Measurements from ENCODE around the gene PTBP1.

Gene PTBP1

DNA sequence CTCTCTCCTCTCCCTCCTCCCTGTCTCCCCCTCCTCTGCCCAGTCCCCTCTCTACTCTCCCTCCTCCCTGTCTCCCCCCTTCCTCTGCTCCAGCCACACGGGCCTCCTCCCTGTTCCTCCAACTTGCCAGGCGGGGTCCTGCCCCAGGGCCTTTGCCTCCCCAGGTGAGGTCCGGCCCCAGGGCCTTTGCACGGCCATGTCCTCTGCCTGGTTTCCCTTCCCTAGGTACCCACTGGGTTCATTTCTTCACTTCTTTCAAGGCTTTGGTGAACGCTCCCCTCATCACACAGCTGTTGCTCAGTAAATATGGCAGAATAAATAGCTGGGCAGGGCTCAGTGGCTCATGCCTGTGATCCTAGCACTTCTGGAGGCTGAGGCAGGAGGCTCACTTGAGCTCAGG, 25.2 kb upstream of the PTBP1 start:
- Histone ChIP-seq H2AFZ (ENCODE audit: low read length) (no peak overlapping the region), H3K36me3 (ENCODE audit: insufficient read depth, low read length) (no peaks in the 10 kb centered on the region), H3K9me3 (ENCODE audit: low read length) (no peaks in the 10 kb centered on the region), H3K4me2 (ENCODE audit: low read length) (no peak overlapping the region), H3K4me1 (ENCODE audit: insufficient read depth, low read length, severe bottlenecking) (no peaks in the 10 kb centered on the region), H3F3A (ENCODE audit: insufficient read depth, low read length) (no peaks in the 10 kb centered on the region), H3K27ac (ENCODE audit: low read depth, low read length, poor library complexity, severe bottlenecking) (no peak overlapping the region), H3K27me3 (ENCODE audit: insufficient read depth, low read length) (no peaks in the 10 kb centered on the region; the same call in 1 of the 2 replicates), H3K4me3 (ENCODE audit: low read depth, low read length, poor library complexity, severe bottlenecking) (no peak overlapping the region), H3K79me2 (ENCODE audit: insufficient read depth, low read length) (no peaks in the 10 kb centered on the region), H3K9me2 (ENCODE audit: low read depth, low read length) (no peaks in the 10 kb centered on the region), H3K9ac (ENCODE audit: low read length) (no peak overlapping the region), H4K20me1 (ENCODE audit: insufficient read depth, low read length) (no peaks in the 10 kb centered on the region)
- TF ChIP-seq, protein P1, sequence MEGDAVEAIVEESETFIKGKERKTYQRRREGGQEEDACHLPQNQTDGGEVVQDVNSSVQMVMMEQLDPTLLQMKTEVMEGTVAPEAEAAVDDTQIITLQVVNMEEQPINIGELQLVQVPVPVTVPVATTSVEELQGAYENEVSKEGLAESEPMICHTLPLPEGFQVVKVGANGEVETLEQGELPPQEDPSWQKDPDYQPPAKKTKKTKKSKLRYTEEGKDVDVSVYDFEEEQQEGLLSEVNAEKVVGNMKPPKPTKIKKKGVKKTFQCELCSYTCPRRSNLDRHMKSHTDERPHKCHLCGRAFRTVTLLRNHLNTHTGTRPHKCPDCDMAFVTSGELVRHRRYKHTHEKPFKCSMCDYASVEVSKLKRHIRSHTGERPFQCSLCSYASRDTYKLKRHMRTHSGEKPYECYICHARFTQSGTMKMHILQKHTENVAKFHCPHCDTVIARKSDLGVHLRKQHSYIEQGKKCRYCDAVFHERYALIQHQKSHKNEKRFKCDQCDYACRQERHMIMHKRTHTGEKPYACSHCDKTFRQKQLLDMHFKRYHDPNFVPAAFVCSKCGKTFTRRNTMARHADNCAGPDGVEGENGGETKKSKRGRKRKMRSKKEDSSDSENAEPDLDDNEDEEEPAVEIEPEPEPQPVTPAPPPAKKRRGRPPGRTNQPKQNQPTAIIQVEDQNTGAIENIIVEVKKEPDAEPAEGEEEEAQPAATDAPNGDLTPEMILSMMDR (IDR thresholded peaks at IDR 0.05; ENCODE audit: low read length) = no peak
- TF ChIP-seq EZH2 (IDR thresholded peaks at IDR 0.05; ENCODE audit: borderline replicate concordance, low read length) = no peak

DNA sequence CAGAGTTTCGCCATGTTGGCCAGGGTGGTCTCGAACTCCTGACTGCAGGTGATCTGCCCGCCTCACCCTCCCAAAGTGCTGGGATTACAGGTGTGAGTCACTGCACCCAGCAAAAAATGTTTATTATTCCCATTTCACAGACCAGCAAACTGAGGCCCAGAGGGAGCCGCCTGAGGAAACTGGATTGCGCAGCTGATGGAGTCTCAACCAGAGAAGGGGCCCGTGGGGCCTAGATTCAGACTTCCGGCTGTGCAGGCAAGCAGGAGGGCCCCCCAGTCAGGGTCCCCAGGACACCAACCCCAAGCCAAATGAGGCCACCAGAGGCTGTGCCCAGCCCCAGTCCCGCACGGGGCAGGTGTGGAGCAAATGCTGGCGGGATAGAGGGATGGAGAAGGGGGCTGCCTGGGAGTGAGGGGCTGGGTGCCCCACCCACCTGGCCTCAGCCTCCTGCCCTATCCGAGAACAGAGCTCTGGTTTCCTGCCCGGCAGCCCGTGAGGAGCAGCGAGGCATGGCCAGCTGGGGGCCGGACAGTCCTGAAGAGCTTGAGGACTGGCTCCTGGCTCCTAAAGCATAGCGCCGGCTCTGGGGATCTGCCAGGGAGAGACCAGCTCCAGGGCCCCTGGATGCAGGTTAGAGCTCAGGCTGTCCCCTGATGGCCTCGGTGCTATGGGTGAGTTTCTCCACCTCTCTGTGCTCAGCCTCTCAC, 24.4 kb upstream of the PTBP1 start:
- H3K4me3 ChIP-seq (ENCODE audit: low read depth, low read length, poor library complexity, severe bottlenecking) = no peak overlapping the region
- no peaks in the 10 kb centered on the region for H3K79me2 ChIP-seq (ENCODE audit: insufficient read depth, low read length)
- H3K9me2 ChIP-seq (ENCODE audit: low read depth, low read length) = no peaks in the 10 kb centered on the region
- H3K36me3 ChIP-seq (ENCODE audit: insufficient read depth, low read length) = no peaks in the 10 kb centered on the region
- no peaks in the 10 kb centered on the region for H3K4me1 ChIP-seq (ENCODE audit: insufficient read depth, low read length, severe bottlenecking)
- H3K27me3 ChIP-seq (ENCODE audit: insufficient read depth, low read length) = no peaks in the 10 kb centered on the region; the same call in 1 of the 2 replicates
- H3F3A ChIP-seq (ENCODE audit: insufficient read depth, low read length) = no peaks in the 10 kb centered on the region
- no peak overlapping the region for H3K4me2 ChIP-seq (ENCODE audit: low read length)
- TF ChIP-seq, protein P1 (IDR thresholded peaks at IDR 0.05; ENCODE audit: low read length) = no peak
- TF ChIP-seq EZH2 (IDR thresholded peaks at IDR 0.05; ENCODE audit: borderline replicate concordance, low read length) = no peak
- H2AFZ ChIP-seq (ENCODE audit: low read length) = no peak overlapping the region
- H3K9me3 ChIP-seq (ENCODE audit: low read length) = no peaks in the 10 kb centered on the region
- no peak overlapping the region for H3K27ac ChIP-seq (ENCODE audit: low read depth, low read length, poor library complexity, severe bottlenecking)
- H4K20me1 ChIP-seq (ENCODE audit: insufficient read depth, low read length) = no peaks in the 10 kb centered on the region
- no peak overlapping the region for H3K9ac ChIP-seq (ENCODE audit: low read length)

DNA sequence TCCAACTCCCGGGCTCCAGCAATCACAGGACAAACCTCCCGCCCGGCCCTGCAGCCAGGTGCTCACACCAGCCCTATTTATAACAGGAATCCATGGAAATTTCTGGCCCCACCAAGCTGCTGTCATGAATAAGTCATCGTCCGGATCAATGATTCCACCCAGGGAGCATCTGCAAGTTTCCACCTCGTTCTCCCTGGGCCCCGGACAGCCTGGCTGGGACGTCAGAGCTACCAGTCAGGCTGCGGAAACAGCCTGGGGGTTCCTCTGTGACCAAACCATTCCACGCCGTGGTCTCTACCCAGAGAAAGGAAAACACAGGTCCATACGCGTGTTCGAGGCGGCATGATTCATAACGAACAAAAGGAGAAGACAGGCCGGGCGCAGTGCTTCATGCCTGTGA, 20.7 kb upstream of the PTBP1 start:
- Histone ChIP-seq H3K4me2 (ENCODE audit: low read length) (no peak overlapping the region), H3K9me3 (ENCODE audit: low read length) (no peaks in the 10 kb centered on the region)

More for the DNA sequence above, 20.7 kb upstream of the PTBP1 start:
- Histone ChIP-seq H3K9ac (ENCODE audit: low read length) (no peak overlapping the region), H3K27me3 (ENCODE audit: insufficient read depth, low read length) (peaks cover 4% of the 10 kb centered on the region; the same call in 1 of the 2 replicates), H2AFZ (ENCODE audit: low read length) (no peak overlapping the region), H4K20me1 (ENCODE audit: insufficient read depth, low read length) (no peaks in the 10 kb centered on the region), H3K27ac (ENCODE audit: low read depth, low read length, poor library complexity, severe bottlenecking) (no peak overlapping the region), H3K4me3 (ENCODE audit: low read depth, low read length, poor library complexity, severe bottlenecking) (no peak overlapping the region), H3K79me2 (ENCODE audit: insufficient read depth, low read length) (no peaks in the 10 kb centered on the region), H3K4me1 (ENCODE audit: insufficient read depth, low read length, severe bottlenecking) (no peaks in the 10 kb centered on the region), H3K36me3 (ENCODE audit: insufficient read depth, low read length) (no peaks in the 10 kb centered on the region), H3K9me2 (ENCODE audit: low read depth, low read length) (no peaks in the 10 kb centered on the region), H3F3A (ENCODE audit: insufficient read depth, low read length) (no peaks in the 10 kb centered on the region)
- TF ChIP-seq, protein P1 (IDR thresholded peaks at IDR 0.05; ENCODE audit: low read length) = no peak
- no peak for TF ChIP-seq EZH2 (IDR thresholded peaks at IDR 0.05; ENCODE audit: borderline replicate concordance, low read length)
